D721Med (cell line): ENCODE data around the gene PRR20B.
"Not testable (repeated sequence)": the region's sequence is repeated elsewhere in the genome, so short reads cannot be mapped to it uniquely, and the experiment has no call there.

Source experiments
- DNase-seq: peaks from one replicate; pipeline ENCODE4 v3.0.0; 2011; ENCODE audit warnings: low spot score; ENCODE audit not compliant: insufficient read length
- FAIRE-seq: peaks from 2 replicates; lab custom pipeline; 2011; peaks lifted over from hg19 to GRCh38; lab: Jason Lieb, UNC
- TF ChIP-seq, protein P1 (sequence below): IDR thresholded peaks from 2 replicates; pipeline ENCODE4 v1.5.1; 2012; ENCODE audit warnings: mild to moderate bottlenecking, control low read depth; ENCODE audit not compliant: insufficient read depth; ENCODE audit errors: missing control alignments

Gene PRR20B

GRCh38 chr13:57147188-57147587 is at the start of gene PRR20B:
TSS of gene PRR20B (plus strand) at chr13:57147488. CDS start at chr13:57147875, 387 bp downstream.
- not testable (repeated sequence) for DNase-seq, FAIRE-seq

GRCh38 chr13:57114945-57115344 is 32.3 kb upstream of the PRR20B start:
- TF ChIP-seq, protein P1, sequence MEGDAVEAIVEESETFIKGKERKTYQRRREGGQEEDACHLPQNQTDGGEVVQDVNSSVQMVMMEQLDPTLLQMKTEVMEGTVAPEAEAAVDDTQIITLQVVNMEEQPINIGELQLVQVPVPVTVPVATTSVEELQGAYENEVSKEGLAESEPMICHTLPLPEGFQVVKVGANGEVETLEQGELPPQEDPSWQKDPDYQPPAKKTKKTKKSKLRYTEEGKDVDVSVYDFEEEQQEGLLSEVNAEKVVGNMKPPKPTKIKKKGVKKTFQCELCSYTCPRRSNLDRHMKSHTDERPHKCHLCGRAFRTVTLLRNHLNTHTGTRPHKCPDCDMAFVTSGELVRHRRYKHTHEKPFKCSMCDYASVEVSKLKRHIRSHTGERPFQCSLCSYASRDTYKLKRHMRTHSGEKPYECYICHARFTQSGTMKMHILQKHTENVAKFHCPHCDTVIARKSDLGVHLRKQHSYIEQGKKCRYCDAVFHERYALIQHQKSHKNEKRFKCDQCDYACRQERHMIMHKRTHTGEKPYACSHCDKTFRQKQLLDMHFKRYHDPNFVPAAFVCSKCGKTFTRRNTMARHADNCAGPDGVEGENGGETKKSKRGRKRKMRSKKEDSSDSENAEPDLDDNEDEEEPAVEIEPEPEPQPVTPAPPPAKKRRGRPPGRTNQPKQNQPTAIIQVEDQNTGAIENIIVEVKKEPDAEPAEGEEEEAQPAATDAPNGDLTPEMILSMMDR, result no peak
- FAIRE-seq, result no peak
- no peak for DNase-seq

DNA sequence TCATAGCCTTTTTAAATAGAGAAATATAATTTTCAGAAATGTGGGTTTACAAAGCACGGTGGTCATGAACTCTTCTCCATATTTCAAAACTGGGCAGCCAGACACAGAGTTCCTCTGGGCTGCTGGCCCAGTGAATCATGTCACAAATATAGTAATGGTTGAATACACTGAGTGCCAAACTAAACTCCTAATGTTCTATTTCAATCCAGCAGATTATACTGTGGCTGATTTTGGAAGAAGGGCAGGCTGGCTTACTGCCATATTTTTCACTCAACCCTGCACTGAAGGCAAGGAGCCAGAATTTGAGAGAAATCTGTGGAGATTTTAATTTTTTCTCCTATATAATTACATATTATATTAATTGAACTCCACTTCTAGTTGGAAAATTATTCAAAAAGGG is 23.6 kb upstream of the PRR20B start:
- TF ChIP-seq, protein P1, result no peak
- DNase-seq, result no peak
- FAIRE-seq, result no peak

- DNase-seq, result no peak
- TF ChIP-seq, protein P1, result no peak
- FAIRE-seq, result no peak
These were observed 18.4 kb upstream of the PRR20B start for GRCh38 chr13:57128909-57129308.

GRCh38 chr13:57136093-57136492 is 11.2 kb upstream of the PRR20B start:
- no peak for FAIRE-seq
- TF ChIP-seq, protein P1, result no peak
- DNase-seq, result no peak

- no peak for FAIRE-seq
- no peak for DNase-seq
- TF ChIP-seq, protein P1, result no peak
These were observed 9.7 kb upstream of the PRR20B start for GRCh38 chr13:57137585-57137984.

DNA sequence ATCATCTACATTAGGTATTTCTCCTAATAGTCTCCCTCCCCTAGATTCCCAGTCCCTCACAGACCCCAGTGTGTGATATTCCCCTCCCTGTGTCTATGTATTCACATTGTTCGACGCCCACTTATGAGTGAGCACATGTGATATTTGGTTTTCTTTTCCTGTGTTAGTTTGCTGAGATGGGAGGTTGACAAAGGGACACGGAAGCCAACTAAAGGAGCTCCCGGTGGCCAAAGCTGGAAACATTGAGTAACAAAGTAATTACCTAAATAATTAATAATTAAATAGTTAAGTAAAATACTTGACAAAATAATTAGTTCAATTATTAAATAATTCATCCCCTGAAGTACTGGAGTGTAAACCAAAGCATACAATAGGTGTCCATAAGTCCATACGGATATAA is 8.3 kb upstream of the PRR20B start:
- FAIRE-seq (no peak), DNase-seq (no peak)
- TF ChIP-seq, protein P1, result no peak

GRCh38 chr13:57139781-57140180 is 7.5 kb upstream of the PRR20B start:
- DNase-seq, FAIRE-seq: not testable (repeated sequence)

DNA sequence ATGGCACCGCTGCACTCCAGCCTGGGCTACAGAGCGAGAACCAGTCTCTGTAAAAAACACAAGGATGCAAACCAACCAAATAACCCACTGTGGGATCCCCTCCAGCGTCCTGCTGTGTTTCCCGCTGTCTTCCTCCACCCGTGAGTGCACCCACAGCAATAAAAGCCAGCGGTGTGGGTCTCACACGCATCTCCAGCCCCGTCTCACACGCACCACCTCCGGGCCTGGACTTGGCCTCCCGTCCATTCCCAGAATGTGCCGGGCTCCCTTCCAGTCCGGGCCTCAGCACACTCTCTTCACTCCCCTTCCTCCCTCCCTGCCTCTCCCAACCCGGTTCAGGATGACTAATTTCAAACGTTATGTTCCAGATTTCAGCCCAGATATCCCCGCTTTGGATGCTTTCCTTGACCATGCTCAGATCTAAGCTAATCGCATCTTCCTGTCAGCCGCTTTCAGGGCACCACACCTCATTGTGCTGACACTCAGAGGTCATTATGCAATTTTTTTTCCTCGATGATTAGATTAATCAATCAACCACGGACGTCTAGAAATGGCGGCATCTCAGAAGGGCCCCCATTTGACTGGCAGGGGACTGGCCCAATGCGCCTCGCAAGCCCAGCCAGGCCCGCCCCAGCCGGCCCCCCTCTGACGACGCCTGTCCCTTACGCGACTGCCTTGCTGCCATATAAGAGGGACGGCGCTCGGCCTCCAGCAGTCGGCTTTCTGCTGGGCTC is 6.9 kb upstream of the PRR20B start, which contains the start of gene PRR20A:
PRR20A (plus strand) TSS at position 684 of the 734 bp plus-strand sequence. CDS start 387 bp downstream, outside the sequence.
- not testable (repeated sequence) for FAIRE-seq, DNase-seq

GRCh38 chr13:57148106-57148505 is 818 bp downstream of the PRR20B start:
- DNase-seq, FAIRE-seq: not testable (repeated sequence)

GRCh38 chr13:57153761-57154160 is 6.5 kb downstream of the PRR20B start, which contains the start of gene PRR20C:
TSS of gene PRR20C (plus strand) at chr13:57154061. CDS start at chr13:57154448, 387 bp downstream.
- FAIRE-seq, DNase-seq: not testable (repeated sequence)

DNA sequence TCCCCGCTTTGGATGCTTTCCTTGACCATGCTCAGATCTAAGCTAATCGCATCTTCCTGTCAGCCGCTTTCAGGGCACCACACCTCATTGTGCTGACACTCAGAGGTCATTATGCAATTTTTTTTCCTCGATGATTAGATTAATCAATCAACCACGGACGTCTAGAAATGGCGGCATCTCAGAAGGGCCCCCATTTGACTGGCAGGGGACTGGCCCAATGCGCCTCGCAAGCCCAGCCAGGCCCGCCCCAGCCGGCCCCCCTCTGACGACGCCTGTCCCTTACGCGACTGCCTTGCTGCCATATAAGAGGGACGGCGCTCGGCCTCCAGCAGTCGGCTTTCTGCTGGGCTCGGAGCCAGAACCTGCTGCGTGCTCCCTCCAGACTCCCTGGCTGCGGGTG is 13.0 kb downstream of the PRR20B start, which contains the start of gene PRR20D:
PRR20D (plus strand) TSS at position 301 of the 400 bp plus-strand sequence. CDS start 387 bp downstream, outside the sequence.
- FAIRE-seq, DNase-seq: not testable (repeated sequence)
